ENCODE data around the gene LDB1.

The LDB1 gene

GRCh38 chr10:102120142-102120990, at the start of gene LDB1:
TSS of gene LDB1 (minus strand) at chr10:102120368. CDS start at chr10:102120110, 258 bp downstream.
- DNase-seq (ENCODE audit: low read depth) = no peak

- peak; percentile 33 for DNase-seq (ENCODE audit: low read depth)
Observed at GRCh38 chr10:102167861-102168260, 47.7 kb upstream of the LDB1 start.

GRCh38 chr10:102163342-102163989, 43.3 kb upstream of the LDB1 start:
- DNase-seq (ENCODE audit: low read depth) = no peak

- no peak for DNase-seq (ENCODE audit: low read depth)
Observed at GRCh38 chr10:102159831-102160230, 39.7 kb upstream of the LDB1 start.

GRCh38 chr10:102159051-102159597, 39.0 kb upstream of the LDB1 start:
- DNase-seq (ENCODE audit: low read depth) = no peak

- no peak for DNase-seq (ENCODE audit: low read depth)
Observed at GRCh38 chr10:102157224-102157623, 37.1 kb upstream of the LDB1 start.

GRCh38 chr10:102154466-102155116, 34.4 kb upstream of the LDB1 start:
- DNase-seq (ENCODE audit: low read depth) = no peak

GRCh38 chr10:102153093-102153620, 33.0 kb upstream of the LDB1 start:
- DNase-seq (ENCODE audit: low read depth) = no peak

- no peak for DNase-seq (ENCODE audit: low read depth)
Observed at GRCh38 chr10:102152545-102152890, 32.4 kb upstream of the LDB1 start.

GRCh38 chr10:102151774-102152544, 31.8 kb upstream of the LDB1 start, which contains the start of gene NOLC1:
TSS of gene NOLC1 (plus strand) at chr10:102152389. CDS start at chr10:102152411, 22 bp downstream.
- DNase-seq (ENCODE audit: low read depth) = peak; percentile 97

GRCh38 chr10:102150970-102151773, 31.0 kb upstream of the LDB1 start:
- no peak for DNase-seq (ENCODE audit: low read depth)

GRCh38 chr10:102148275-102148674, 28.1 kb upstream of the LDB1 start:
- DNase-seq (ENCODE audit: low read depth) = no peak

GRCh38 chr10:102147561-102147960, 27.4 kb upstream of the LDB1 start:
- DNase-seq (ENCODE audit: low read depth) = no peak

- no peak for DNase-seq (ENCODE audit: low read depth)
Observed at GRCh38 chr10:102146971-102147428, 26.8 kb upstream of the LDB1 start.

- DNase-seq (ENCODE audit: low read depth) = no peak
Observed at GRCh38 chr10:102141583-102142107, 21.5 kb upstream of the LDB1 start.

GRCh38 chr10:102140913-102141540, 20.9 kb upstream of the LDB1 start:
- DNase-seq (ENCODE audit: low read depth) = no peak

GRCh38 chr10:102140218-102140617, 20.1 kb upstream of the LDB1 start:
- DNase-seq (ENCODE audit: low read depth) = no peak

GRCh38 chr10:102139281-102140110, 19.3 kb upstream of the LDB1 start:
- DNase-seq (ENCODE audit: low read depth) = no peak

GRCh38 chr10:102135956-102136526, 15.9 kb upstream of the LDB1 start:
- no peak for DNase-seq (ENCODE audit: low read depth)

Data from stromal cell of bone marrow (primary cell).